H1 (cell line): ENCODE results near the gene PRKAR2A. TPM values are rescaled to one million over a fixed set of nuclear protein-coding genes. Genes with fewer than 3 reads are reported as not detected.

Source experiments
- BRCA1 ChIP-seq: IDR thresholded peaks from 2 replicates; pipeline ENCODE4 v1.6.1; 2012; ENCODE audit warnings: low read depth, low read length, improper control_type of control experiment
- CTBP2 ChIP-seq: IDR thresholded peaks from 2 replicates; pipeline ENCODE4 v1.7.0; 2011; ENCODE audit warnings: borderline replicate concordance, mild to moderate bottlenecking, moderate library complexity, mixed read lengths, low read length; ENCODE audit not compliant: insufficient read depth, insufficient read length
- KDM4A ChIP-seq: IDR thresholded peaks from one replicate; pipeline ENCODE4 v1.7.1; 2012; ENCODE audit warnings: low read depth, mild to moderate bottlenecking, moderate library complexity, low read length, inconsistent platforms; ENCODE audit not compliant: severe bottlenecking
- NRF1 ChIP-seq: IDR thresholded peaks from 2 replicates; pipeline ENCODE4 v1.6.1; 2011; ENCODE audit warnings: mild to moderate bottlenecking, low read depth, low read length, improper control_type of control experiment
- TAF7 ChIP-seq: optimal IDR thresholded peaks from 2 replicates; pipeline ENCODE3; 2011; ENCODE audit warnings: low read depth, mild to moderate bottlenecking, inconsistent platforms, low read length, moderate library complexity, borderline replicate concordance
- polyA plus RNA-seq, 7 experiments: library from polyadenylated mRNA; depleted of rRNA in 3 of 7; stranded (reverse) in 5 of 7; unstranded in 2 of 7; fragments of >200 nt in 5 of 7; fragments of 200-250 nt in 2 of 7; gene quantifications; 1 replicate in 5 of 7; 2 replicates in 1 of 7; 4 replicates in 1 of 7; pipeline versions ENCODE4 v1.2.1 to v1.2.3, GENCODE V29; 2011 to 2013; ENCODE audit warnings: missing spikeins in 2 of 7, mixed read lengths in 2 of 7
- total RNA-seq: library from RNA; stranded (reverse); fragmentation: NEBNext Ultra II Directional; extraction: Animal tissue kit (Norgen Biotek cat#: 25700); gene quantifications from 2 replicates; pipeline ENCODE4 v1.2.1, GENCODE V29; 2021

PRKAR2A gene
- total and polyA plus RNA-seq, 2 of the 8 experiments (the other 6 are each of a cell fraction or from before 2014, with no cell fraction given): 6.3 to 42.4 TPM

DNA sequence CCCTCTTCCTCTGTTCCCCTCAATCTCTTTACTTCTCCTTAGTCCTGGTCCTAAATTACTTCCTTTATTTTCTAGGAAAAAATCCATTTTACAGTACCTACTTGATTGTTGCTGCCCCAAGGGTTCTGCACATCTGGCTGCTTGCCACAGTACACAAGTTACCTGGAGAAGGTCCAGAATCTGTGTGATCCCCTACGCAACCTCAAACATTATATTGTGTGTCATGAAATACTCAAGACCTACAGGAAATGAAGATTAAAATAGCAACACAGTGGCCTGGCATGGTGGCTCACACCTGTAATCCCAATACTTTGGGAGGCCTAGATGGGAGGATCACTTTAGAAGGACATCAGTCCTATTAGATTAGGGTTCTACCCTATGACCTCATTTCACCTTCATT lies 48.7 kb downstream of the PRKAR2A start (continued):
- TF ChIP-seq KDM4A (no peak), TAF7 (no peak), NRF1 (no peak), CTBP2 (no peak), BRCA1 (no peak)
